ENCODE data around the gene PCP2.

DNA sequence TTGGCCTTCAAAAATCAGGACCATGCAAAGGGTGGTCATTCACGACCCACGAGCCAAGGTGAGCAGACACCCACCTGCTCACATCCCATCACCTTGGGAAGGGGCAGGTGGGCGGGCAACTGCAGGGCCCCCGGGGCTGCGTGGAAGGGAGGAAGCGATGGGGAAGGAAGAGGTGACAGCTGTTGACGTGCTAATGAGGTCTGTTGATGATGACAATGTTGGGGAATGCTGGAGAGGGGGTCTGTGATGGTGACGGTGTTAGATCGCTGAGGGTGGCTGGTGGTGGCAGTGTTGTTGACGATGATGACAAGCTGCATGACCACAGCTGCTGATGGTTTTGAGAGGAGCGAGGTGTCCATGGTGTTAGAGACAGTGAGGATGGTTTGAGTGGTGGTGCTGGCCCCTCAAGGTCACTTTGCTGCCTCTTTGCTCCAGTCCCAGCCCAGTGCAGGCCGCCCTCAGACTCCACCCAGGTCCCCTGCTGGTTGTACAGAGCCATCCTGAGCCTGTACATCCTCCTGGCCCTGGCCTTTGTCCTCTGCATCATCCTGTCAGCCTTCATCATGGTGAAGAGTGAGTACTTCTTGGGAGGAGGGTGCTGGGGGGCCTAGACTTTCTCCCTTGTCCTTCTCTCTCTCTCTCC lies 44.3 kb upstream of the PCP2 start:
- TF ChIP-seq, protein P1, sequence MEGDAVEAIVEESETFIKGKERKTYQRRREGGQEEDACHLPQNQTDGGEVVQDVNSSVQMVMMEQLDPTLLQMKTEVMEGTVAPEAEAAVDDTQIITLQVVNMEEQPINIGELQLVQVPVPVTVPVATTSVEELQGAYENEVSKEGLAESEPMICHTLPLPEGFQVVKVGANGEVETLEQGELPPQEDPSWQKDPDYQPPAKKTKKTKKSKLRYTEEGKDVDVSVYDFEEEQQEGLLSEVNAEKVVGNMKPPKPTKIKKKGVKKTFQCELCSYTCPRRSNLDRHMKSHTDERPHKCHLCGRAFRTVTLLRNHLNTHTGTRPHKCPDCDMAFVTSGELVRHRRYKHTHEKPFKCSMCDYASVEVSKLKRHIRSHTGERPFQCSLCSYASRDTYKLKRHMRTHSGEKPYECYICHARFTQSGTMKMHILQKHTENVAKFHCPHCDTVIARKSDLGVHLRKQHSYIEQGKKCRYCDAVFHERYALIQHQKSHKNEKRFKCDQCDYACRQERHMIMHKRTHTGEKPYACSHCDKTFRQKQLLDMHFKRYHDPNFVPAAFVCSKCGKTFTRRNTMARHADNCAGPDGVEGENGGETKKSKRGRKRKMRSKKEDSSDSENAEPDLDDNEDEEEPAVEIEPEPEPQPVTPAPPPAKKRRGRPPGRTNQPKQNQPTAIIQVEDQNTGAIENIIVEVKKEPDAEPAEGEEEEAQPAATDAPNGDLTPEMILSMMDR (conservative IDR thresholded peaks at IDR 0.05 in 1 of 2, IDR thresholded peaks at IDR 0.05 in 1 of 2; ENCODE audit: low read depth in 1 of 2, low read length in 2 of 2): no peak
- no peak for TF ChIP-seq EZH2 (IDR thresholded peaks at IDR 0.05; ENCODE audit: low read length, missing control alignments)

Measured in fibroblast of lung (primary cell).